ENCODE measurements around the gene POLR3A.

GRCh38 chr10:77972148-77972547, 57.2 kb downstream of the POLR3A start:
- TF ChIP-seq EZH2phosphoT487 (IDR thresholded peaks at IDR 0.05; ENCODE audit: borderline replicate concordance, low read length) (no peak), CTCF (conservative IDR thresholded peaks at IDR 0.05; ENCODE audit: low read depth, low read length) (no peak)

All from PC-3 (cell line).